HepG2 (cell line): ENCODE results near the gene C9orf50. TPM values are rescaled to one million over a fixed set of nuclear protein-coding genes. Genes with fewer than 3 reads are reported as not detected.

Experiments used
- ARID3A ChIP-seq: IDR thresholded peaks from 2 replicates; pipeline ENCODE4 v1.6.1; 2012; ENCODE audit warnings: low read depth, low read length, improper control_type of control experiment
- ATF1 ChIP-seq: IDR thresholded peaks from 2 replicates; pipeline ENCODE4 v1.6.1; 2016; ENCODE audit warnings: mild to moderate bottlenecking, control low read depth
- BRD4 ChIP-seq: sonication (generic); formaldehyde crosslinking; IDR thresholded peaks from 2 replicates; pipeline ENCODE4 v1.4.0; 2020; ENCODE audit warnings: missing genetic modification reagents
- CEBPG ChIP-seq: IDR thresholded peaks from 2 replicates; pipeline ENCODE4 v1.6.1; 2016
- CREB1 ChIP-seq, 2 experiments: fragments of 450-650 bp in 1 of 2; IDR thresholded peaks; 2 replicates each; pipeline ENCODE4 v1.6.1; 2016 to 2017; ENCODE audit warnings: control low read depth in 1 of 2, mild to moderate bottlenecking in 1 of 2, missing compliant biosample characterization in 1 of 2, missing genetic modification characterization in 1 of 2
- ELF3 ChIP-seq: IDR thresholded peaks from 2 replicates; pipeline ENCODE4 v1.6.1; 2016; ENCODE audit warnings: missing genetic modification reagents, missing compliant biosample characterization
- ETV5 ChIP-seq: IDR thresholded peaks from 2 replicates; pipeline ENCODE4 v1.6.1; 2018; ENCODE audit warnings: missing biosample characterization, missing genetic modification reagents, inconsistent platforms, borderline replicate concordance
- GABPA ChIP-seq, 2 experiments: IDR thresholded peaks; 2 replicates each; pipeline ENCODE4 v1.6.1; 2011 to 2016; ENCODE audit warnings: low read depth in 2 of 2, low read length in 1 of 2, missing biosample characterization in 1 of 2, missing genetic modification characterization in 1 of 2
- GATAD2A ChIP-seq: IDR thresholded peaks from 2 replicates; pipeline ENCODE4 v1.6.1; 2016
- GLI4 ChIP-seq: sonication (generic); formaldehyde crosslinking; IDR thresholded peaks from 2 replicates; pipeline ENCODE4 v1.5.1; 2020; ENCODE audit warnings: missing genetic modification reagents, mild to moderate bottlenecking, moderate library complexity, borderline replicate concordance
- HDAC1 ChIP-seq: sonication (generic); formaldehyde crosslinking; IDR thresholded peaks from 2 replicates; pipeline ENCODE4 v1.5.1; 2020; ENCODE audit warnings: mild to moderate bottlenecking, missing genetic modification reagents
- HDAC2 ChIP-seq: sonication (generic); formaldehyde crosslinking; IDR thresholded peaks from 2 replicates; pipeline ENCODE4 v1.4.0; 2020; ENCODE audit warnings: missing genetic modification reagents
- HNRNPL ChIP-seq: fragments of 200-400 bp; formaldehyde crosslinking; IDR thresholded peaks from 2 replicates; pipeline ENCODE4 v1.6.1; 2017; ENCODE audit warnings: mild to moderate bottlenecking, low read depth, low read length
- KAT8 ChIP-seq: IDR thresholded peaks from 2 replicates; pipeline ENCODE4 v1.6.1; 2016; ENCODE audit warnings: missing genetic modification reagents, missing compliant biosample characterization
- KMT2B ChIP-seq: IDR thresholded peaks from 2 replicates; pipeline ENCODE4 v1.6.1; 2016; ENCODE audit warnings: missing genetic modification reagents, missing compliant biosample characterization
- NFYB ChIP-seq: sonication (generic); formaldehyde crosslinking; IDR thresholded peaks from 2 replicates; pipeline ENCODE4 v1.4.0; 2020; ENCODE audit warnings: missing genetic modification reagents
- SIX4 ChIP-seq: sonication (generic); formaldehyde crosslinking; IDR thresholded peaks from 2 replicates; pipeline ENCODE4 v1.4.0; 2020; ENCODE audit warnings: missing genetic modification reagents
- TBX3 ChIP-seq: fragments of 450-650 bp; IDR thresholded peaks from 2 replicates; pipeline ENCODE4 v1.6.1; 2017; ENCODE audit warnings: antibody characterized with exemption, mild to moderate bottlenecking, inconsistent platforms, borderline replicate concordance
- ZEB1 ChIP-seq: IDR thresholded peaks from 2 replicates; pipeline ENCODE4 v1.6.1; 2012; ENCODE audit warnings: mild to moderate bottlenecking, low read depth, inconsistent platforms; ENCODE audit not compliant: insufficient replicate concordance
- ZKSCAN1 ChIP-seq: fragments of 150-350 bp; IDR thresholded peaks from 2 replicates; pipeline ENCODE4 v1.6.1; 2014; ENCODE audit warnings: low read length
- ZNF235 ChIP-seq: sonication (generic); formaldehyde crosslinking; IDR thresholded peaks from 2 replicates; pipeline ENCODE4 v1.8.1; 2023; ENCODE audit warnings: mild to moderate bottlenecking, missing genetic modification reagents, borderline replicate concordance
- ZNF530 ChIP-seq: sonication (generic); formaldehyde crosslinking; IDR thresholded peaks from 2 replicates; pipeline ENCODE4 v1.5.0; 2020; ENCODE audit warnings: low read depth, mild to moderate bottlenecking, missing genetic modification reagents
- ZNF792 ChIP-seq: IDR thresholded peaks from 2 replicates; pipeline ENCODE4 v1.6.1; 2016
- polyA plus RNA-seq, 8 experiments: library from polyadenylated mRNA; depleted of rRNA in 3 of 8; stranded (reverse) in 7 of 8; unstranded in 1 of 8; fragments of >200 nt; fragmentation: Illumina TruSeq in 4 of 8; extraction: Trizol in 4 of 8; gene quantifications; 2 replicates each; pipeline versions ENCODE4 v1.2.1 to v1.2.3, GENCODE V29; 2011 to 2016; ENCODE audit warnings: low read depth in 4 of 8, missing spikeins in 1 of 8, mixed read lengths in 1 of 8; ENCODE audit not compliant: insufficient read depth in 1 of 8
- total RNA-seq, 5 experiments: library from RNA; depleted of rRNA; stranded (reverse); fragments of >200 nt; fragmentation: Illumina TruSeq; extraction: Trizol; gene quantifications; 2 replicates each; pipeline ENCODE4 v1.2.3, GENCODE V29; 2016; ENCODE audit warnings: low read depth in 1 of 5
- TF ChIP-seq, protein P1 (sequence below), 2 experiments: sonication (generic) in 1 of 2; formaldehyde crosslinking in 1 of 2; IDR thresholded peaks; 2 replicates each; pipeline versions ENCODE4 v1.6.1 to v1.9.0; 2014 to 2022; ENCODE audit warnings: antibody characterized with exemption in 1 of 2, borderline replicate concordance in 1 of 2, inconsistent platforms in 1 of 2, low read depth in 1 of 2, missing genetic modification reagents in 1 of 2
- TF ChIP-seq, protein P2 (sequence below): sonication (generic); formaldehyde crosslinking; IDR thresholded peaks from 2 replicates; pipeline ENCODE4 v1.5.0; 2020; ENCODE audit warnings: missing genetic modification reagents, mild to moderate bottlenecking, borderline replicate concordance

C9orf50 gene
- total and polyA plus RNA-seq, 2 of the 13 experiments (the other 11 are each of a cell fraction or from before 2014, with no cell fraction given), result not detected

- TF ChIP-seq ZNF530 (CRISPR knock-in tag) (no peak), ETV5 (CRISPR knock-in tag) (peak; percentile 72), ZEB1 (peak; percentile 16), ELF3 (CRISPR knock-in tag) (peak; percentile 66), NFYB (CRISPR knock-in tag) (no peak), SIX4 (CRISPR knock-in tag) (no peak), KMT2B (CRISPR knock-in tag) (no peak), ARID3A (no peak), ZNF792 (CRISPR knock-in tag) (no peak), TBX3 (no peak), ZKSCAN1 (no peak), KAT8 (CRISPR knock-in tag) (no peak; the same call in 1 of the 2 replicates), GLI4 (CRISPR knock-in tag) (0 out of 2 replicates have a peak, but pooled peaks have one; percentile 42), HDAC2 (peak; percentile 50; the same call in 1 of the 2 replicates), CEBPG (CRISPR knock-in tag) (peak; percentile 88), HDAC1 (peak; percentile 30; the same call in 1 of the 2 replicates), ATF1 (peak; percentile 52; the same call in 1 of the 2 replicates), BRD4 (no peak), CREB1 (IDR thresholded peaks at IDR 0.05) (peak; percentile 51), CREB1 (CRISPR knock-in tag; IDR thresholded peaks at IDR 0.05) (peak; percentile 54; the same call in 1 of the 2 replicates), HNRNPL (no peak), GATAD2A (CRISPR knock-in tag) (peak; percentile 58), GABPA (IDR thresholded peaks at IDR 0.05; ENCODE audit: low read depth, low read length) (no peak), GABPA (CRISPR knock-in tag; IDR thresholded peaks at IDR 0.05; ENCODE audit: low read depth) (peak; percentile 40; the same call in 1 of the 2 replicates), ZNF235 (CRISPR knock-in tag) (no peak)
- TF ChIP-seq, protein P1, sequence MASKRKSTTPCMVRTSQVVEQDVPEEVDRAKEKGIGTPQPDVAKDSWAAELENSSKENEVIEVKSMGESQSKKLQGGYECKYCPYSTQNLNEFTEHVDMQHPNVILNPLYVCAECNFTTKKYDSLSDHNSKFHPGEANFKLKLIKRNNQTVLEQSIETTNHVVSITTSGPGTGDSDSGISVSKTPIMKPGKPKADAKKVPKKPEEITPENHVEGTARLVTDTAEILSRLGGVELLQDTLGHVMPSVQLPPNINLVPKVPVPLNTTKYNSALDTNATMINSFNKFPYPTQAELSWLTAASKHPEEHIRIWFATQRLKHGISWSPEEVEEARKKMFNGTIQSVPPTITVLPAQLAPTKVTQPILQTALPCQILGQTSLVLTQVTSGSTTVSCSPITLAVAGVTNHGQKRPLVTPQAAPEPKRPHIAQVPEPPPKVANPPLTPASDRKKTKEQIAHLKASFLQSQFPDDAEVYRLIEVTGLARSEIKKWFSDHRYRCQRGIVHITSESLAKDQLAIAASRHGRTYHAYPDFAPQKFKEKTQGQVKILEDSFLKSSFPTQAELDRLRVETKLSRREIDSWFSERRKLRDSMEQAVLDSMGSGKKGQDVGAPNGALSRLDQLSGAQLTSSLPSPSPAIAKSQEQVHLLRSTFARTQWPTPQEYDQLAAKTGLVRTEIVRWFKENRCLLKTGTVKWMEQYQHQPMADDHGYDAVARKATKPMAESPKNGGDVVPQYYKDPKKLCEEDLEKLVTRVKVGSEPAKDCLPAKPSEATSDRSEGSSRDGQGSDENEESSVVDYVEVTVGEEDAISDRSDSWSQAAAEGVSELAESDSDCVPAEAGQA (IDR thresholded peaks at IDR 0.05; ENCODE audit: low read depth), result peak; percentile 76; the same call in 1 of the 2 replicates
- TF ChIP-seq, protein P1 (CRISPR knock-in tag; IDR thresholded peaks at IDR 0.05; ENCODE audit: borderline replicate concordance), result no peak
- TF ChIP-seq, protein P2, sequence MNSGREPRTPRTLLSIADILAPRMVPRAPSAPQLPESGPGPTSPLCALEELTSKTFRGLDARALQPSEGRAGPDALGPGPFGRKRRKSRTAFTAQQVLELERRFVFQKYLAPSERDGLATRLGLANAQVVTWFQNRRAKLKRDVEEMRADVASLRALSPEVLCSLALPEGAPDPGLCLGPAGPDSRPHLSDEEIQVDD, result no peak
These were observed 4.0 kb upstream of the C9orf50 start (continued) for GRCh38 chr9:129624947-129625346.
